Activated T-helper 1 cell treated with anti-CD3 and anti-CD28 coated beads, Interleukin-2, amount 50 U/mL, for 16 hours (primary cell): ENCODE data around the gene CACNA1H.

Experiments used
- DNase-seq, 2 donors: peaks; one replicate each; pipeline ENCODE4 v3.0.0-alpha.2; 2020; ENCODE audit warnings: low read depth in 1 of 2, low spot score in 1 of 2

CACNA1H gene

GRCh38 chr16:1210461-1210860, 57.6 kb downstream of the CACNA1H start:
- DNase-seq, result no peak

- DNase-seq, result no peak
These were observed 58.8 kb downstream of the CACNA1H start for GRCh38 chr16:1211451-1212268.

GRCh38 chr16:1212616-1213194, 59.8 kb downstream of the CACNA1H start:
- no peak for DNase-seq

GRCh38 chr16:1213231-1213630, 60.3 kb downstream of the CACNA1H start:
- DNase-seq, result no peak

GRCh38 chr16:1213796-1214372, 61.0 kb downstream of the CACNA1H start:
- DNase-seq, result no peak

GRCh38 chr16:1214719-1215118, 61.8 kb downstream of the CACNA1H start:
- DNase-seq, result no peak

GRCh38 chr16:1215574-1216295, 62.8 kb downstream of the CACNA1H start:
- DNase-seq, result no peak

- DNase-seq, result no peak
These were observed 63.4 kb downstream of the CACNA1H start for GRCh38 chr16:1216296-1216619.

- DNase-seq, result no peak
These were observed 63.9 kb downstream of the CACNA1H start for GRCh38 chr16:1216681-1217400.

GRCh38 chr16:1217526-1217925, 64.6 kb downstream of the CACNA1H start:
- DNase-seq, result no peak

- DNase-seq, result no peak
These were observed 65.4 kb downstream of the CACNA1H start for GRCh38 chr16:1218061-1218929.

- DNase-seq, result no peak
These were observed 66.2 kb downstream of the CACNA1H start for GRCh38 chr16:1218930-1219611.

- no peak for DNase-seq
These were observed 67.3 kb downstream of the CACNA1H start for GRCh38 chr16:1220098-1220728.

GRCh38 chr16:1220841-1221627, 68.1 kb downstream of the CACNA1H start:
- no peak for DNase-seq

- DNase-seq, result no peak
These were observed 69.0 kb downstream of the CACNA1H start for GRCh38 chr16:1221628-1222552.

GRCh38 chr16:1222553-1223354, 69.8 kb downstream of the CACNA1H start:
- no peak for DNase-seq
